ENCODE results near the gene ST7.
"Not testable (repeated sequence)": the region's sequence is repeated elsewhere in the genome, so short reads cannot be mapped to it uniquely, and the experiment has no call there.

ST7 gene

GRCh38 chr7:117030793-117031192, 77.5 kb downstream of the ST7 start:
- not testable (repeated sequence) for DNase-seq (ENCODE audit: low spot score)

- no peak for DNase-seq (ENCODE audit: low spot score)
Observed at GRCh38 chr7:117032810-117033209, 79.5 kb downstream of the ST7 start.

- no peak for DNase-seq (ENCODE audit: low spot score)
Observed at GRCh38 chr7:117034851-117035464, 81.7 kb downstream of the ST7 start.

- DNase-seq (ENCODE audit: low spot score), result no peak
Observed at GRCh38 chr7:117035465-117035862, 82.2 kb downstream of the ST7 start.

GRCh38 chr7:117036053-117036669, 82.9 kb downstream of the ST7 start:
- no peak for DNase-seq (ENCODE audit: low spot score)

GRCh38 chr7:117036836-117037235, 83.5 kb downstream of the ST7 start:
- DNase-seq (ENCODE audit: low spot score), result no peak

- no peak for DNase-seq (ENCODE audit: low spot score)
Observed at GRCh38 chr7:117038408-117038807, 85.1 kb downstream of the ST7 start.

- no peak for DNase-seq (ENCODE audit: low spot score)
Observed at GRCh38 chr7:117041007-117041406, 87.7 kb downstream of the ST7 start.

- no peak for DNase-seq (ENCODE audit: low spot score)
Observed at GRCh38 chr7:117041822-117042221, 88.5 kb downstream of the ST7 start.

GRCh38 chr7:117043108-117043825, 90.0 kb downstream of the ST7 start:
- DNase-seq (ENCODE audit: low spot score), result no peak

GRCh38 chr7:117044664-117045063, 91.4 kb downstream of the ST7 start:
- DNase-seq (ENCODE audit: low spot score), result no peak

- no peak for DNase-seq (ENCODE audit: low spot score)
Observed at GRCh38 chr7:117045927-117046710, 92.8 kb downstream of the ST7 start.

- DNase-seq (ENCODE audit: low spot score), result no peak
Observed at GRCh38 chr7:117047496-117047895, 94.2 kb downstream of the ST7 start.

GRCh38 chr7:117048114-117048866, 95.0 kb downstream of the ST7 start:
- DNase-seq (ENCODE audit: low spot score), result peak; percentile 12

GRCh38 chr7:117048882-117049281, 95.6 kb downstream of the ST7 start:
- peak; percentile 4 for DNase-seq (ENCODE audit: low spot score)

GRCh38 chr7:117051808-117052207, 98.5 kb downstream of the ST7 start:
- DNase-seq (ENCODE audit: low spot score), result no peak

GRCh38 chr7:117053432-117053831, 100.1 kb downstream of the ST7 start:
- no peak for DNase-seq (ENCODE audit: low spot score)

GRCh38 chr7:117061751-117062150, 108.5 kb downstream of the ST7 start:
- DNase-seq (ENCODE audit: low spot score), result no peak

GRCh38 chr7:117062300-117062699, 109.0 kb downstream of the ST7 start:
- DNase-seq (ENCODE audit: low spot score), result no peak

GRCh38 chr7:117064688-117065087, 111.4 kb downstream of the ST7 start:
- no peak for DNase-seq (ENCODE audit: low spot score)

- DNase-seq (ENCODE audit: low spot score), result no peak
Observed at GRCh38 chr7:117065571-117066150, 112.4 kb downstream of the ST7 start.

GRCh38 chr7:117066668-117067067, 113.4 kb downstream of the ST7 start:
- no peak for DNase-seq (ENCODE audit: low spot score)

Measured in CD4-positive, alpha-beta T cell treated with Interleukin-6 at 100 ng/mL for 8 hours (primary cell).